PC-3 (cell line): ENCODE measurements around the gene ACTG1. TPM values are rescaled to one million over a fixed set of nuclear protein-coding genes. Genes with fewer than 3 reads are reported as not detected.
A peak's percentile ranks its signal among the peaks of the same experiment; 100 is the strongest.

Experiments used
- ATAC-seq: fragments of 200-7000 bp; cut with Tn5 transposase; 2 replicates; pipeline ENCODE4 v1.9.1; 2020; ENCODE audit warnings: mild to moderate bottlenecking, moderate library complexity
- BruUV-seq: library from RNA; stranded (reverse); fragments of 400-500 nt; replicated peaks from 2 replicates; lab custom pipeline; 2021; lab: Mats Ljungman, UMichigan
- CTCF ChIA-PET: fragments of 300-600 bp; sonication (Branson Sonifier 250); formaldehyde crosslinking; loops from one replicate; lab custom pipeline; 2022; ENCODE audit warnings: antibody characterized with exemption; lab: Charles Lee
- POLR2A ChIA-PET: fragments of 300-600 bp; sonication (Branson Sonifier 250); formaldehyde crosslinking; loops from one replicate; lab custom pipeline; 2022; ENCODE audit warnings: antibody characterized with exemption; ENCODE audit not compliant: unreplicated experiment; lab: Charles Lee
- DNase-seq: peaks from one replicate; pipeline ENCODE4 v3.0.0-alpha.2; 2015
- H2AFZ ChIP-seq: fragments of 300-600 bp; sonication (generic); 2 replicates; pipeline ENCODE4 v1.6.0; 2016; ENCODE audit warnings: antibody characterized with exemption, low read length
- H3F3A ChIP-seq: fragments of 300-600 bp; sonication (generic); one replicate; pipeline ENCODE4 v1.6.0; 2017; ENCODE audit warnings: antibody characterized with exemption, low read length, control low read depth, mild to moderate bottlenecking; ENCODE audit not compliant: unreplicated experiment
- H3K27ac ChIP-seq: fragments of 300-600 bp; sonication (generic); 2 replicates; pipeline ENCODE4 v1.5.1; 2016; ENCODE audit warnings: mild to moderate bottlenecking, low read length
- H3K27me3 ChIP-seq: fragments of 300-600 bp; sonication (generic); 2 replicates; pipeline ENCODE4 v1.6.1; 2016; ENCODE audit warnings: low read length, mixed read lengths
- H3K36me3 ChIP-seq: fragments of 300-600 bp; sonication (generic); 2 replicates; pipeline ENCODE4 v1.6.1; 2016; ENCODE audit warnings: low read depth, mixed run types, low read length, mixed read lengths
- H3K4me1 ChIP-seq: fragments of 300-600 bp; sonication (generic); 2 replicates; pipeline ENCODE4 v1.5.1; 2016; ENCODE audit warnings: low read length; ENCODE audit not compliant: insufficient read depth
- H3K4me2 ChIP-seq: fragments of 300-600 bp; sonication (generic); 2 replicates; pipeline ENCODE4 v1.6.0; 2016; ENCODE audit warnings: low read length
- H3K4me3 ChIP-seq: fragments of 300-600 bp; sonication (generic); 2 replicates; pipeline ENCODE4 v1.5.1; 2016; ENCODE audit warnings: mild to moderate bottlenecking, low read length, mixed read lengths
- H3K79me2 ChIP-seq: fragments of 300-600 bp; sonication (generic); 2 replicates; pipeline ENCODE4 v1.6.1; 2017; ENCODE audit warnings: low read length, mixed read lengths
- H3K9ac ChIP-seq: fragments of 300-600 bp; sonication (generic); 2 replicates; pipeline ENCODE4 v1.6.0; 2016; ENCODE audit warnings: mild to moderate bottlenecking, low read length
- H3K9me2 ChIP-seq: fragments of 300-600 bp; sonication (generic); replicated peaks from 2 replicates; pipeline ENCODE4 v1.6.1; 2016; ENCODE audit warnings: mixed run types, low read length, mixed read lengths
- H3K9me3 ChIP-seq: fragments of 300-600 bp; sonication (generic); 2 replicates; pipeline ENCODE4 v1.6.1; 2016; ENCODE audit warnings: low read length, mixed read lengths
- H4K20me1 ChIP-seq: fragments of 300-600 bp; sonication (generic); 2 replicates; pipeline ENCODE4 v1.6.1; 2016; ENCODE audit warnings: low read length, mixed read lengths
- EZH2 ChIP-seq: fragments of 300-600 bp; sonication (generic); IDR thresholded peaks from one replicate; pipeline ENCODE4 v1.6.1; 2017; ENCODE audit warnings: antibody characterized with exemption, mild to moderate bottlenecking, low read length; ENCODE audit not compliant: unreplicated experiment
- EZH2phosphoT487 ChIP-seq: fragments of 300-600 bp; sonication (generic); IDR thresholded peaks from 2 replicates; pipeline ENCODE4 v1.6.1; 2018; ENCODE audit warnings: mild to moderate bottlenecking, antibody characterized with exemption, low read length, borderline replicate concordance
- intact Hi-C: fragments of 100-400 bp; cut with micrococcal nuclease; formaldehyde crosslinking; loops from 2 replicates; pipeline ENCODE4 v1.9.0; 2023
- total RNA-seq: library from RNA; depleted of rRNA; stranded (reverse); fragments of >200 nt; gene quantifications from 2 replicates; pipeline ENCODE4 v1.2.3, GENCODE V29; 2014
- TF ChIP-seq, protein P1 (sequence below): fragments of 300-600 bp; sonication (generic); conservative IDR thresholded peaks from 2 replicates; pipeline ENCODE4 v1.5.1; 2017; ENCODE audit warnings: antibody characterized with exemption, low read depth, mild to moderate bottlenecking, low read length

The ACTG1 gene
- total RNA-seq, 1 experiment from 2014 or later = 4,503 TPM

DNA sequence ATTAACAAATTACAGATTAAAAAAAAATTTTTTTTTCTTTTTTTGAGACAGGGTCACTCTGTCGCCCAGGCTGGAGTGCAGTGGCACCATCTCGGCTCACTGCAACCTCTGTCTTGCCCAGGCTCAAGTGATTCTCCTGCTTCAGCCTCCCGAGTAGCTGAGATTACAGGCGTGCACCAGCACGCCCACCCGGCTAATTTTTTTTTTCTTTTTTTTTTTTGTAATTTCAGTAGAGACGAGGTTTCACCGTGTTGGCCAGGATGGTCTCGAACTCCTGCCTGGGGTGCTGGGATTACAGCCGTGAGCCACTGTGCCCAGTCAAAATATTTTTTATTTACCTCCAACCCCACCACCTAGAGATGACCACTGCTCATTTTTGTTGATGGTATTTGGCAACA, 25.5 kb downstream of the ACTG1 start:
- ChIA-PET CTCF (no interaction called here), POLR2A (interaction anchor here (0.6 kb wide), 1 partner anchor 155 kb away, joined by 4 read pairs; no protein-coding TSS in a partner anchor)
- H3F3A ChIP-seq = no peaks in the 10 kb centered on the region

DNA sequence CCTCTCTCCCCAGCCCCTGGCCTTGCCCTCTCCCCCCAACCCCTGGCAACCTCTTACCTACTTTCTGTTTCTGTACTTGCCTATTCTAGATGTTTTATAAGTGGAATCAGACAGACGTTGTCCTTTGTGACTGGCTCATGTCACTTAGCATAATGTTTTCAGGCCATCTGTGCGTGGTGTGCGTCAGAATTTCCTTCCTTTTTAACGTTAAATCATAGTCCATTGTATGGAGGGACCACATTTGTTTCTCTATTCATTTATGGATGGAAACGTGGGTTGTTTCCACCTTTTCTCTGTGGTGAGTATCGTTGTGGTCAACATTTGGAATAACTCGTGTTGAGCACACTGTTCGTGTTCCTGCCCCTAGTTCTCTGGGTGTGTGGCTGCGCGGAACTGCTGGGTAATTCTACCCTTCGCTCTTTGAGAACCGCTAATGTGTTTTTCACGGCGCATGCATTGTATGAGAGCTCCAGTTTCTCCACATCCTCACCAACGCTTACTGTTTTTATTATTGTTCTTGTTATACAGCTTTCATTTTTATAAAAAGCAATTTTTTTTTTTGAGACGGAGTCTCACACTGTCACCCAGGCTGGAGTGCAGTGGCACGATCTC, 26.3 kb downstream of the ACTG1 start:
- no peak overlapping the region for H2AFZ ChIP-seq
- H3K4me3 ChIP-seq = no peak overlapping the region
- H3K9ac ChIP-seq = no peak overlapping the region
- ATAC-seq = no peak
- no peaks in the 10 kb centered on the region for H4K20me1 ChIP-seq
- no peak for DNase-seq
- no peaks in the 10 kb centered on the region for H3K79me2 ChIP-seq
- POLR2A ChIA-PET = no interaction called here
- H3K9me3 ChIP-seq = no peaks in the 10 kb centered on the region
- peaks cover 19% of the 10 kb centered on the region for H3K4me1 ChIP-seq
- CTCF ChIA-PET = no interaction called here
- no peaks in the 10 kb centered on the region for H3K27me3 ChIP-seq
- no peaks in the 10 kb centered on the region for H3K9me2 ChIP-seq
- no TSS peak for BruUV-seq
- intact Hi-C loops = no loop called here
- TF ChIP-seq, protein P1, sequence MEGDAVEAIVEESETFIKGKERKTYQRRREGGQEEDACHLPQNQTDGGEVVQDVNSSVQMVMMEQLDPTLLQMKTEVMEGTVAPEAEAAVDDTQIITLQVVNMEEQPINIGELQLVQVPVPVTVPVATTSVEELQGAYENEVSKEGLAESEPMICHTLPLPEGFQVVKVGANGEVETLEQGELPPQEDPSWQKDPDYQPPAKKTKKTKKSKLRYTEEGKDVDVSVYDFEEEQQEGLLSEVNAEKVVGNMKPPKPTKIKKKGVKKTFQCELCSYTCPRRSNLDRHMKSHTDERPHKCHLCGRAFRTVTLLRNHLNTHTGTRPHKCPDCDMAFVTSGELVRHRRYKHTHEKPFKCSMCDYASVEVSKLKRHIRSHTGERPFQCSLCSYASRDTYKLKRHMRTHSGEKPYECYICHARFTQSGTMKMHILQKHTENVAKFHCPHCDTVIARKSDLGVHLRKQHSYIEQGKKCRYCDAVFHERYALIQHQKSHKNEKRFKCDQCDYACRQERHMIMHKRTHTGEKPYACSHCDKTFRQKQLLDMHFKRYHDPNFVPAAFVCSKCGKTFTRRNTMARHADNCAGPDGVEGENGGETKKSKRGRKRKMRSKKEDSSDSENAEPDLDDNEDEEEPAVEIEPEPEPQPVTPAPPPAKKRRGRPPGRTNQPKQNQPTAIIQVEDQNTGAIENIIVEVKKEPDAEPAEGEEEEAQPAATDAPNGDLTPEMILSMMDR = no peak
- TF ChIP-seq EZH2 = no peak
- no peak for TF ChIP-seq EZH2phosphoT487
- no peak overlapping the region for H3K4me2 ChIP-seq
- H3F3A ChIP-seq = no peaks in the 10 kb centered on the region
- no peak overlapping the region for H3K27ac ChIP-seq
- H3K36me3 ChIP-seq = no peaks in the 10 kb centered on the region

More for the DNA sequence above, 25.5 kb downstream of the ACTG1 start:
- Histone ChIP-seq H3K27ac (no peak overlapping the region), H3K9ac (peak overlapping the region; percentile 94), H3K36me3 (no peaks in the 10 kb centered on the region), H2AFZ (peak overlapping the region; percentile 88), H3K4me2 (peak overlapping the region; percentile 91), H3K9me2 (no peaks in the 10 kb centered on the region), H3K4me1 (peaks cover 19% of the 10 kb centered on the region), H3K9me3 (no peaks in the 10 kb centered on the region), H4K20me1 (no peaks in the 10 kb centered on the region), H3K79me2 (no peaks in the 10 kb centered on the region), H3K4me3 (peak overlapping the region; percentile 68; the same call in 1 of the 2 replicates), H3K27me3 (no peaks in the 10 kb centered on the region)
- no peak for DNase-seq
- TF ChIP-seq EZH2phosphoT487 = no peak
- TF ChIP-seq, protein P1 = no peak
- TF ChIP-seq EZH2 = no peak
- ATAC-seq = no peak
- BruUV-seq = no TSS peak
- intact Hi-C loops = no loop called here
